Muscle of leg (tissue), 11 donors: ENCODE measurements around the gene UACA. TPM values are rescaled to one million over a fixed set of nuclear protein-coding genes. Genes with fewer than 3 reads are reported as not detected.
A peak's percentile ranks its signal among the peaks of the same experiment; 100 is the strongest.

ENCODE experiments used
- DNase-seq: peaks from one replicate; pipeline ENCODE4 v3.0.0; 2013
- H3K27ac ChIP-seq: one replicate; pipeline ENCODE4 v1.5.1; 2013; ENCODE audit warnings: mild to moderate bottlenecking, low read length, control low read depth
- H3K27me3 ChIP-seq: one replicate; pipeline ENCODE4 v1.6.1; 2013; ENCODE audit warnings: low read length; ENCODE audit not compliant: control insufficient read depth, insufficient read depth
- H3K36me3 ChIP-seq: one replicate; pipeline ENCODE4 v1.6.1; 2013; ENCODE audit warnings: low read length; ENCODE audit not compliant: control insufficient read depth, insufficient read depth
- H3K4me1 ChIP-seq: one replicate; pipeline ENCODE4 v1.6.1; 2013; ENCODE audit warnings: low read length; ENCODE audit not compliant: control insufficient read depth, insufficient read depth
- H3K4me3 ChIP-seq: one replicate; pipeline ENCODE4 v1.5.1; 2013; ENCODE audit warnings: low read length, control low read depth
- H3K9me3 ChIP-seq: replicated peaks from 2 replicates; pipeline ENCODE4 v1.6.1; 2013; ENCODE audit warnings: low read depth, low read length; ENCODE audit not compliant: control insufficient read depth
- WGBS: methylation state at CpG from one replicate; pipeline ENCODE4 v1.1.5; 2013; ENCODE audit warnings: missing lambda C conversion rate; ENCODE audit not compliant: insufficient coverage; 5-methylcytosine and 5-hydroxymethylcytosine counted together
- polyA plus RNA-seq, 8 donors: library from polyadenylated mRNA; unstranded; fragments of 120-200 nt; gene quantifications; one replicate each; pipeline versions ENCODE4 v1.2.1 to v1.2.3, GENCODE V29; 2013; ENCODE audit warnings: inconsistent platforms in 1 of 8, low replicate concordance in 1 of 8; ENCODE audit not compliant: insufficient read length in 8 of 8, insufficient read depth in 1 of 8
- total RNA-seq: library from RNA; stranded (reverse); fragments of 120-200 nt; gene quantifications from one replicate; pipeline ENCODE4 v1.2.4, GENCODE V29; 2013

The UACA gene
- total and polyA plus RNA-seq, 9 donors, result 92.8 to 139 (median 125) TPM

DNA sequence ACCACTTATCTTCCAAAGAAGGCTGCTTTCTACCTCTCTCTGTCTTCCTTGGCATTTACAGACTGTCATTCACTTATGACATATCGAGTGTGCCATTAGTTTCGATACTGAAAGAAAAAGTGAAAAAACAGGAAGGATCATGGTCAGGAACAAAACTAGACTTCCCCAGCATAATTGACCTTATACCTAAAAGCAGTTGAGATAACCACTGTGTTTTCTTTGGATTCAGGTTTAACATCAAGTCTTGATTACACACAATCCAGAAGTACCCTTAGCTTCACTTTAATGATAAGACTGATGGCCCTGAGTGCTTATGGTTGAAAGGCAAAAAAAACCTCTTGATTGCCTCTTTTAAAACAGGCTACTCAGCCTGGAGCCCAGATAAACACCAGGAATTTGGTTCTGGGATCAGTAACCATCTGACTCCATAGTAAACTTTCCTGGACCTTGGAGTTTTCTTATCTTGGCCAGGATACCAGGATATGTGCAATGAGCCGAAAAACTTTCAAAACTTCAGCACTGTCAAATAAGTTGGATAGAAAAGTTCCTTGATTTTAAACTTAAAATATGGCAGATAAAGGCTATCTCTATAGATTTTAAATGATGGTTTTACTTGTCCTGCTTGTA lies 5.0 kb upstream of the UACA start:
- Histone ChIP-seq H3K4me3 (no peak overlapping the region), H3K9me3 (no peaks in the 10 kb centered on the region), H3K27me3 (no peaks in the 10 kb centered on the region), H3K36me3 (no peaks in the 10 kb centered on the region), H3K27ac (no peak overlapping the region), H3K4me1 (peaks cover 2% of the 10 kb centered on the region)
- no peak for DNase-seq
- no CpG with 5 or more reads among the region's 3 CpGs for WGBS

DNA sequence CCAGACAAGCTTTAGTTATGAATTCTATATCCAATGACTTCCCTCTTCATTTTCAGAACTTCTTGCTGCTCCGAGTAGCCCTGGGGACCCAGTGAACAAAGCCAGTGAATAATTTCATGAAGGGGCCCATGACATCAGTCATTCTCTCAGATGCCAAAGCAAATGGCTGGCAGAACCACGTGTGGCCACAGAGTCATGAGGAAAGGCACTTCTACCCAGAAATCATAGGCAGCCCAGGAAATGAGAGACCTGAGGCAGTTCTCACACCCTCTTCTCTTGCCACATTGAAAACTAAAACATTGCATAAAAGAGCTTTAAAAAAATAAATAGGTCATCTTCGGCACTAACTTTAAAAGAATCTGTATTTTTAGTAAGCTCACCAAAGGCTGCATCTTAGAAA lies 4.3 kb upstream of the UACA start:
- DNase-seq, result no peak
- Histone ChIP-seq H3K9me3 (no peaks in the 10 kb centered on the region), H3K27me3 (no peaks in the 10 kb centered on the region), H3K4me1 (peaks cover 2% of the 10 kb centered on the region), H3K27ac (no peak overlapping the region), H3K4me3 (no peak overlapping the region), H3K36me3 (no peaks in the 10 kb centered on the region)
- WGBS, result 100% methylated on average over 1 of the region's 3 CpGs

DNA sequence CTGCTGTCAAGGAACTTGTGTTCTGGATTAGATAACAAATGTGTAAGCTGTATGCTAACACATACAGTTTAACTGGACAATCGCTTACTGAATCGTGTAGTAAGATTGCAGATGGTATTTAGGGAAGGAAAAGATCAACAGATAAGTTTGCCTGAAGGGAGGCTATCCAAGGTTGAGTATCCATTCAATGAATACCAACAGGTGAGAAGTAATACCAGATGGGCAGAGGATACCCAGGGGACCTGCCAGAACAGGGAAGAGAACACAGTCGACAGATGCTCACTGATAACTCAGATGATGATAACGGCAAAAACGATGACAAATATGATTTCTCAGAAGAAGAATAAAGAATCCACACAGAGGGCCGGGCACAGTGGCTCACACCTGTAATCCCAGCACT lies 3.2 kb upstream of the UACA start:
- no peaks in the 10 kb centered on the region for H3K36me3 ChIP-seq
- 78% methylated on average over 3 of the region's 6 CpGs for WGBS
- no peaks in the 10 kb centered on the region for H3K27me3 ChIP-seq
- H3K27ac ChIP-seq, result no peak overlapping the region
- DNase-seq, result no peak
- H3K9me3 ChIP-seq, result no peaks in the 10 kb centered on the region
- H3K4me1 ChIP-seq, result peaks cover 6% of the 10 kb centered on the region
- no peak overlapping the region for H3K4me3 ChIP-seq

DNA sequence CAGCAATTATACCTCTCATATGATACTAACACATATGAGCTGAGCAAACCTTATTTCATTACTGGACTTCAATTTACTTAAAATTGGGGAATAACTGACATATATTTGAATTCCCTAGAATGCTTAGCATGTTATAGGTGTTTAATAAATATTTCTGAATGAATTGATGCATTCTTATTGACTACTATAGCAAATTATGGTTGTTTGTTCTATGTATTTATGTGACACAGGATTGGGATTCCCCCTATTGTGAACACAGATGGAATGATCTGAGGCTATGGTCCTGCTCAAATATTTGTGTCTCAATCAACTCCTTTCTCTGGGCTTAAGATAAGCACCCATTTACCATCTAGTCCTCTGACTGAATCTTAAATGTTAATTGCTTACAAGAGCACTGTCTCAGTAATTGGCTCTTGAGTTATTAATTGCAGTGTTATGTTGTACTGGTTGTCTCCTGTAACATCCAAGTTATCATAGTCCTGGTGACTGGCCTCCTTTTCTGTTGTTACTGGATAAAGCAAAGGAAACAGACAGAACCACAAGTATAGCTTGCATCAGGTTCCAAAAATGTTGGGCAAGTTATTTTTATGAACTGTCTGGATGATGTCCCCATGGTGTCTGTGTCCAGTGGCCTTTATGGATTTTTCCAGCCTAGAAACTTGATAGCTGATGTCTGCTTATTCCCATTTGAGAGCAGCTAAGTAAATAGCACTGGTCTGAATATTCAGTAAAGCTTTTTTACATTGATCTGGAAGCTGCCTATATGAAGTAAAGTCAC lies 2.3 kb upstream of the UACA start:
- no peak overlapping the region for H3K27ac ChIP-seq
- no peaks in the 10 kb centered on the region for H3K9me3 ChIP-seq
- H3K27me3 ChIP-seq, result no peaks in the 10 kb centered on the region
- H3K4me3 ChIP-seq, result no peak overlapping the region
- H3K4me1 ChIP-seq, result peaks cover 6% of the 10 kb centered on the region
- H3K36me3 ChIP-seq, result no peaks in the 10 kb centered on the region
- peak; percentile 38 for DNase-seq

DNA sequence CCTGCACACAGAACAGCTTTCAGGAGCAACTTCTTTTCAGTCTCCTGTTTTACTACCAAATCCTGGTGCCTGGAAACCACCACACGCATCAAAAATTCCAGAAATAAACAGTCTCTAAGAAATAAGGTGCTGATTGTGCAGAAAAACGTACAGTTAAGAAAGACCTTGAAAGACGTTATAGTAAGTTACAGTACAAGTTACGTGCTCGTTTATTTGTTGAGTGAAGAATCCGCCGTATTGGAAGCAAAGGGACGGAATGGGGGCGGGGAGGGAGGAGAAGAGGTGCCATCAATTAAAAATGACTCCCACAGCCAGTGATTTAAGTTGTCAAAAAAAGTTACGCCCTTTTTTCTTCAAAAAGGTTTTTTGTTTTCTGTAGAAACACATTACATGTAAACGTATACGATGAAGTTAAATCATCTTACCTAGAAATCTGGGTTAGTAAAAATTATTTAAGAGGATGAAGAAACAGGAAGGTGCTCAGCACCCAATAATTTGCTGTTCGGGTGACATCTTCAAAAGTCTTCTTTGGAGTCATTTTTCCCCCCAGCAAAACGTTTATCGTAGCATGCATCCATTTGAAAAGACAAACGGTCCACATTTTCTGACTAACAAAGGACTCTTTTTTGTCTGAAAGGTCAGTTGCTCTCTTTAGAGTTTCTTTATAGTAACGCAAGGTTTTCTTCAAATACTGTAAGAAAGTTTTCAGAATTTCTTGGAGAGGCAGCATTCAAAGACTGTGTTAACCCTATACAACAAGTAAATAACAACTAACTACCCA lies 782 bp upstream of the UACA start:
- Histone ChIP-seq H3K4me3 (peak overlapping the region; percentile 97), H3K9me3 (no peaks in the 10 kb centered on the region), H3K4me1 (peaks cover 6% of the 10 kb centered on the region), H3K36me3 (no peaks in the 10 kb centered on the region), H3K27me3 (no peaks in the 10 kb centered on the region), H3K27ac (peak overlapping the region; percentile 82)
- DNase-seq, result no peak
- WGBS, result 1% methylated on average over 9 of the region's 17 CpGs

DNA sequence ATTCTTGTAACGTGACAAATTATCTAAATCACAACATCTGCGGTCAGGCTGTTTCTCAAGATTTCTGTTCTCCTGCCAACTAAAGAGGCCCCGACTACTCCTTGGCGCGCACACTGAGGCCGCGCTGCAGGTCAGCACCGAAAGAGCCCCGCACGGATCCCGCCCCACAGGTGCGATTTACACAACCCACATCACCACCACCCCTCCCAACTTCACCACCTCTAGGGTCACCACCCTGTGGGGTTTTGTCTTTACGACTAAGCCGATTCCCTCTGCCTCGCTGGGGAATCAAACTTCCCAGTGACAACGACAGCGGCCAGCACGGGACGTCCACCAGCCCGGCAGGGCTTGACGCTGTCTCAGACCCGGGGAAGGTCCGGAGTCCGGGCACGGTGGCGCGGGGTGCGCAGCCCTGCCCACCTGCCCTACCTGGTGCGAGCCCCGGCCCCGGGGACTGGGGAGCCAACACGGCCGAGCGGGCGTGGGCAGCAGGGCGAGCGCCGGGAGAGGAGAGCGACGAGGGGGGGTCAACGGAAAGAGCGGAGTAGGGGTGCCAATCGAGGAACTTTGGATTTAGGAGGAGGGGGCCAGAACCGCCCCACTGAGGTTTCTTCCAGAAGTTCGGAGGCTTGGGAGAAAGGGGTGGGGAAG lies 764 bp downstream of the UACA start:
- DNase-seq, result peak; percentile 57
- Histone ChIP-seq H3K9me3 (no peaks in the 10 kb centered on the region), H3K36me3 (peaks cover 4% of the 10 kb centered on the region), H3K4me3 (peak overlapping the region; percentile 97), H3K27me3 (no peaks in the 10 kb centered on the region), H3K4me1 (peaks cover 6% of the 10 kb centered on the region), H3K27ac (peak overlapping the region; percentile 91)
- WGBS, result under 1% methylated on average over 41 of the region's 45 CpGs

DNA sequence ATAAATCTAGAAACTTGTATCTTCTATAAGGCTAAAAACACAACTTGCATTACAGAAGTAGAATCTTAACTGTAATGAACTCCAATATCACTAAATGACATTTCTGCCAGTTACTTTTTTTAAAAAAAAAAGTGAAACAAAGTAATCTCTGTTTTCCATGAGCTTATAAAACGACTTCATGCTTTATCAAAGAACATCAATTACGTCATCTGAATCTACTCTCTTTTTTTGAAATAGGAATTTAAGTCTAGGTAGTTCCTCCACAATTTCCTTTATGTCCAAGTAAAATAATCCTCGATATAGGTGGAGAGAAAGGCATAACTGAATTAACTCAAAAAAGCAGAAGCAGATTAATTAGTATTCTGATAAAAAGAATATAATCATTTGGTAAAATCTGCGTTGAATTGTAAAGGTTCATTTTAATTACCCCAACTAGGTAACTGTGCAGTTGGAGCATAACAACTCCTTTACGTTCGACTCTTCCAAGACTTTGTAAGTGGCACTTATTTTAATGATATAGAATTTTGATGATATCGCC lies 1.4 kb downstream of the UACA start:
- H3K27ac ChIP-seq, result peak overlapping the region; percentile 91

DNA sequence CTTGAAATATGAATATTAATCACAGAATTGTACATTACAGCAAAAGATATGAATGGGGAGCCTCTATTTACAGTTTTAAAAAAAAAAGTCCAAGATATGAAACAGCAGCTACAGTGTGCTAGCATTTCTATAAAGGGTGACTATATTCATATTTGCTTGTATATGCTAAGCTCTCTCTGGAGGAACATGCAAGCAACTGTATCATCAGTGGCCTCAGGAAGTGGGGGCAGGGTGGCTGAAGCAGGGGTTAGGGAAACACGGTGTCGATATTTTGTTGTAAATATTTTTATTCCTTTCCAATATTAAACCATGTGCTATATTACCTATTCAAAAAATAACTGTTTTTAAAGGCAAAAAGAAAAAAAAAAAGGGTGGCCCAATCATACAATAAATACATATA lies 2.3 kb downstream of the UACA start:
- WGBS, result no CpG with 5 or more reads among the region's 2 CpGs
- Histone ChIP-seq H3K27me3 (no peaks in the 10 kb centered on the region), H3K36me3 (peaks cover 4% of the 10 kb centered on the region), H3K4me1 (peaks cover 4% of the 10 kb centered on the region), H3K27ac (no peak overlapping the region), H3K9me3 (no peaks in the 10 kb centered on the region), H3K4me3 (no peak overlapping the region)
- DNase-seq, result no peak

More for the DNA sequence above, 1.4 kb downstream of the UACA start:
- H3K4me1 ChIP-seq, result peaks cover 6% of the 10 kb centered on the region
- H3K4me3 ChIP-seq, result peak overlapping the region; percentile 97
- peaks cover 4% of the 10 kb centered on the region for H3K36me3 ChIP-seq
- H3K27me3 ChIP-seq, result no peaks in the 10 kb centered on the region
- DNase-seq, result no peak
- no peaks in the 10 kb centered on the region for H3K9me3 ChIP-seq
- 0% methylated on average over 1 of the region's 7 CpGs for WGBS

DNA sequence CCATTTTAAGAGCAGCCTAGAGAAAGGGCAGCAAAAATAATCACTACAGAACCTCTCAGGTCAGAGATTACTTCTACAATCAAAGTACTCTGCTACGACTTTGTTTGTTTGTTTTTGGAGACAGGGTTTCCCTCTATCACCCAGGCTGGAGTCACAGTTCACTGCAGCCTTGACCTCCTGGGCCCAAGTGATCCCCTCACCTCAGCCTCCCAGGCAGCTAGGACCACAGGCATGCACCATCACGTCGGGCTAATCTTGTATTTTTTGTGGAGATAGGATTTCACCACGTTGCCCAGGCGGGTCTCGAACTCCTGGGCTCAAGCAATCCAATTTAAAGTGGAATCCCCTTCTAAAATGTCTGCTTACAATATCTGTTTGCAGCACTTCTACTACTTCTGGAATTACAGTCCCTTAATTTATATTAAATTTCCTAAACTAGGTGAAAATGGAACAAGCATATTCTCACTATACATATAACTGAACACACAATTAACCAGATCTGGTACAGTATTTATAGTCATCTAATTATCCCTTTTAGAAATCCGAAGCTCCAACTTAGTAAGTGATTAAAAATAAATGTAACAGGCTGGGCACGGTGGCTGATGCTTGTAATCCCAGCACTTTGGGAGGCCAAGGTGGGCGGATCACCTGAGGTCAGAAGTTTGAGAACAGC lies 4.4 kb downstream of the UACA start:
- H3K4me3 ChIP-seq, result no peak overlapping the region
- no CpG with 5 or more reads among the region's 9 CpGs for WGBS
- no peaks in the 10 kb centered on the region for H3K9me3 ChIP-seq
- peaks cover 4% of the 10 kb centered on the region for H3K36me3 ChIP-seq
- H3K27me3 ChIP-seq, result no peaks in the 10 kb centered on the region
- no peak for DNase-seq
- no peak overlapping the region for H3K27ac ChIP-seq
- peaks cover 4% of the 10 kb centered on the region for H3K4me1 ChIP-seq
